HCT116 (cell line): ENCODE data around the gene HECW1. TPM values are rescaled to one million over a fixed set of nuclear protein-coding genes. Genes with fewer than 3 reads are reported as not detected.
"Not testable (repeated sequence)": the region's sequence is repeated elsewhere in the genome, so short reads cannot be mapped to it uniquely, and the experiment has no call there.

ENCODE experiments used
- ATAC-seq: fragments of 200-7000 bp; cut with Tn5 transposase; 2 replicates; pipeline ENCODE4 v1.9.1; 2020; ENCODE audit warnings: mild to moderate bottlenecking, moderate library complexity
- BruUV-seq: library from RNA; stranded (reverse); fragments of 400-500 nt; replicated peaks from 2 replicates; lab custom pipeline; 2021; lab: Mats Ljungman, UMichigan
- CTCF ChIA-PET: fragments of 300-600 bp; sonication (Branson Sonifier 250); formaldehyde crosslinking; loops from one replicate; lab custom pipeline; 2021; ENCODE audit warnings: antibody characterized with exemption; lab: Charles Lee
- POLR2A ChIA-PET: fragments of 300-600, 350-600 bp; sonication (Branson Sonifier 250); formaldehyde crosslinking; loops from one replicate; lab custom pipeline; 2021; ENCODE audit warnings: antibody characterized with exemption; lab: Charles Lee
- RAD21 ChIA-PET, 2 experiments: fragments of 300-600 bp; sonication (Branson Sonifier 250); formaldehyde crosslinking; loops; one replicate each; lab custom pipeline; 2023; ENCODE audit warnings: low total read pairs in 2 of 2; ENCODE audit not compliant: uncharacterized antibody in 2 of 2, unreplicated experiment in 2 of 2, low non-redundant PET in 1 of 2; lab: Charles Lee
- DNase-seq: peaks from one replicate; pipeline ENCODE4 v3.0.0-alpha.2; 2010; ENCODE audit warnings: low read depth, low spot score
- H2AFZ ChIP-seq: fragments of 200-600 bp; shearing (Covaris generic), sonication (generic); 2 replicates; pipeline ENCODE4 v1.6.1; 2017; ENCODE audit warnings: low read depth, mixed run types, mixed read lengths, antibody characterized with exemption, low read length; ENCODE audit not compliant: poor library complexity, severe bottlenecking
- H3K27ac ChIP-seq: 2 replicates; pipeline ENCODE4 v1.5.1; 2012; ENCODE audit warnings: low read depth, low read length
- H3K27me3 ChIP-seq: fragments of 200-600 bp; sonication (generic); 2 replicates; pipeline ENCODE4 v1.6.1; 2016; ENCODE audit warnings: mixed run types, low read length, mixed read lengths; ENCODE audit not compliant: insufficient read depth
- H3K36me3 ChIP-seq, 2 experiments: fragments of 200-500 bp in 1 of 2; fragments of 200-600 bp in 1 of 2; sonication (Bioruptor generic) in 1 of 2; sonication (generic) in 1 of 2; 2 replicates each; pipeline versions ENCODE4 v1.5.1 to v1.6.1; 2014 to 2016; ENCODE audit warnings: low read length in 2 of 2, inconsistent platforms in 1 of 2, mixed read lengths in 1 of 2, mixed run types in 1 of 2; ENCODE audit not compliant: insufficient read depth in 2 of 2, control insufficient read depth in 1 of 2
- H3K4me1 ChIP-seq, 2 experiments: fragments of 200-600 bp in 1 of 2; sonication (generic) in 1 of 2; 2 replicates each; pipeline versions ENCODE4 v1.5.1 to v1.6.1; 2012 to 2017; ENCODE audit warnings: low read length in 2 of 2, inconsistent platforms in 1 of 2, mild to moderate bottlenecking in 1 of 2, mixed read lengths in 1 of 2, mixed run types in 1 of 2, moderate library complexity in 1 of 2; ENCODE audit not compliant: insufficient read depth in 2 of 2, control insufficient read depth in 1 of 2
- H3K4me2 ChIP-seq: fragments of 200-600 bp; sonication (generic); 2 replicates; pipeline ENCODE4 v1.6.1; 2017; ENCODE audit warnings: mixed run types, low read length, mixed read lengths
- H3K4me3 ChIP-seq, 2 experiments: fragments of 200-600 bp in 1 of 2; sonication (generic) in 1 of 2; replicated peaks in 1 of 2; 2 replicates each; pipeline ENCODE4 v1.5.1; 2011 to 2016; ENCODE audit warnings: low read length in 2 of 2, control low read depth in 1 of 2, low read depth in 1 of 2, mild to moderate bottlenecking in 1 of 2, mixed read lengths in 1 of 2, mixed run types in 1 of 2
- H3K79me2 ChIP-seq: fragments of 200-600 bp; sonication (generic); 2 replicates; pipeline ENCODE4 v1.6.1; 2017; ENCODE audit warnings: mild to moderate bottlenecking, mixed run types, low read length, moderate library complexity, mixed read lengths; ENCODE audit not compliant: insufficient read depth
- H3K9ac ChIP-seq: fragments of 200-600 bp; sonication (generic); 2 replicates; pipeline ENCODE4 v1.6.1; 2016; ENCODE audit warnings: low read length, mixed read lengths
- H3K9me2 ChIP-seq: fragments of 200-600 bp; sonication (generic), shearing (Covaris generic); 2 replicates; pipeline ENCODE4 v1.6.1; 2017; ENCODE audit warnings: mixed run types, mild to moderate bottlenecking, moderate library complexity; ENCODE audit not compliant: insufficient read depth
- H3K9me3 ChIP-seq, 2 experiments: fragments of 200-500 bp in 1 of 2; fragments of 200-600 bp in 1 of 2; sonication (Bioruptor generic) in 1 of 2; sonication (generic) in 1 of 2; 2 replicates each; pipeline ENCODE4 v1.6.1; 2014 to 2017; ENCODE audit warnings: low read length in 2 of 2, mixed read lengths in 2 of 2, inconsistent platforms in 1 of 2, low read depth in 1 of 2, mild to moderate bottlenecking in 1 of 2, mixed run types in 1 of 2, moderate library complexity in 1 of 2; ENCODE audit not compliant: control insufficient read depth in 1 of 2, insufficient read depth in 1 of 2
- H4K20me1 ChIP-seq: fragments of 200-600 bp; sonication (generic), shearing (Covaris generic); 2 replicates; pipeline ENCODE4 v1.6.1; 2017; ENCODE audit warnings: mixed run types, mild to moderate bottlenecking, moderate library complexity; ENCODE audit not compliant: insufficient read depth
- ATF3 ChIP-seq: IDR thresholded peaks from 2 replicates; pipeline ENCODE4 v1.6.1; 2012
- ELF1 ChIP-seq: IDR thresholded peaks from 2 replicates; pipeline ENCODE4 v1.6.1; 2012; ENCODE audit warnings: low read depth, borderline replicate concordance
- EZH2 ChIP-seq: fragments of 200-600 bp; sonication (generic); IDR thresholded peaks from 2 replicates; pipeline ENCODE4 v1.6.1; 2017; ENCODE audit warnings: antibody characterized with exemption, mixed run types
- JUND ChIP-seq: IDR thresholded peaks from 2 replicates; pipeline ENCODE4 v1.6.1; 2012
- MAX ChIP-seq: IDR thresholded peaks from 2 replicates; pipeline ENCODE4 v1.6.1; 2012
- POLR2A ChIP-seq: IDR thresholded peaks from 2 replicates; pipeline ENCODE4 v1.7.0; 2011; ENCODE audit warnings: borderline replicate concordance; ENCODE audit not compliant: insufficient read depth, insufficient read length; ENCODE audit errors: extremely low read depth
- POLR2AphosphoS5 ChIP-seq: IDR thresholded peaks from 2 replicates; pipeline ENCODE4 v1.6.1; 2011; ENCODE audit warnings: mild to moderate bottlenecking, low read depth, low read length, moderate library complexity
- RAD21 ChIP-seq: IDR thresholded peaks from 2 replicates; pipeline ENCODE4 v1.6.1; 2012; ENCODE audit warnings: low read depth, mild to moderate bottlenecking
- REST ChIP-seq: IDR thresholded peaks from 2 replicates; pipeline ENCODE4 v1.6.1; 2012; ENCODE audit warnings: low read depth
- SP1 ChIP-seq: IDR thresholded peaks from 2 replicates; pipeline ENCODE4 v1.6.1; 2012; ENCODE audit warnings: low read depth
- TCF7L2 ChIP-seq: IDR thresholded peaks from 2 replicates; pipeline ENCODE4 v1.7.0; 2011; ENCODE audit warnings: borderline replicate concordance, inconsistent platforms; ENCODE audit not compliant: insufficient read depth, insufficient read length; ENCODE audit errors: extremely low read depth
- intact Hi-C: fragments of 100-400 bp; cut with micrococcal nuclease; formaldehyde crosslinking; loops from 2 replicates; pipeline ENCODE4 v1.10.0; 2022
- total RNA-seq: library from RNA; stranded (reverse); gene quantifications from one replicate; pipeline ENCODE4 v1.2.1, GENCODE V29; 2021; ENCODE audit not compliant: unreplicated experiment

HECW1 gene
- total RNA-seq, 1 experiment from 2014 or later: 5.6 TPM

- TF ChIP-seq TCF7L2 (peak; percentile 25), ELF1 (no peak), POLR2AphosphoS5 (peak; percentile 14; the same call in 1 of the 2 replicates), REST (no peak), ATF3 (no peak), EZH2 (no peak), POLR2A (no peak), RAD21 (no peak)
These were observed 471.2 kb downstream of the HECW1 start (continued) for GRCh38 chr7:43583424-43584194.

- Histone ChIP-seq H2AFZ (no peak overlapping the region), H3K9me3 (no peaks in the 10 kb centered on the region), H3K4me2 (peak overlapping the region; percentile 76), H3K4me1 (peaks cover 8 to 21% of the 10 kb centered on the region in 2 experiments; a peak in 3 of 4 replicates), H3K27ac (peak overlapping the region; percentile 82; the same call in 1 of the 2 replicates), H3K9me2 (no peaks in the 10 kb centered on the region), H3K9ac (peak overlapping the region; percentile 64), H4K20me1 (no peaks in the 10 kb centered on the region), H3K36me3 (no peaks in the 10 kb centered on the region), H3K27me3 (no peaks in the 10 kb centered on the region), H3K4me3 (peak overlapping the region; percentile 64 to 85), H3K79me2 (peaks cover 55% of the 10 kb centered on the region)
- DNase-seq: no peak
- intact Hi-C loops: loop anchor here (1.0 to 5.0 kb wide), 2 partner anchors 137 to 642 kb away; no protein-coding TSS in a partner anchor
- ChIA-PET CTCF (no interaction called here), POLR2A (interaction anchor here (2.0 kb wide), 1 partner anchor 11 kb away, joined by 23 read pairs; no protein-coding TSS in a partner anchor), RAD21 (no interaction called here)
- no peak for ATAC-seq
- BruUV-seq: TSS peak; percentile 50
- TF ChIP-seq SP1 (no peak), MAX (peak; percentile 54), JUND (no peak)
These were observed 471.7 kb downstream of the HECW1 start for GRCh38 chr7:43584195-43584586.

- H4K20me1 ChIP-seq, ATAC-seq, H3K36me3 ChIP-seq, H3K9ac ChIP-seq, BruUV-seq, POLR2A ChIA-PET, H3K9me3 ChIP-seq, RAD21 ChIA-PET, H3K27me3 ChIP-seq, H3K9me2 ChIP-seq, H2AFZ ChIP-seq, DNase-seq, H3K27ac ChIP-seq: not testable (repeated sequence)
- Histone ChIP-seq H3K4me1 (peaks cover 8 to 21% of the 10 kb centered on the region in 2 experiments; a peak in 3 of 4 replicates), H3K79me2 (peaks cover 60% of the 10 kb centered on the region), H3K4me3 (peak overlapping the region; percentile 2 to 64), H3K4me2 (peak overlapping the region; percentile 76)
- CTCF ChIA-PET: interaction anchor here (1.8 kb wide), 1 partner anchor 115 kb away, joined by 7 read pairs; no protein-coding TSS in a partner anchor
- intact Hi-C loops: loop anchor here (1.0 to 5.0 kb wide), 2 partner anchors 137 to 642 kb away; no protein-coding TSS in a partner anchor
These were observed 472.3 kb downstream of the HECW1 start for GRCh38 chr7:43584733-43585132.
